Fibroblast of villous mesenchyme (primary cell): ENCODE measurements around the gene PTGES3L. TPM values are rescaled to one million over a fixed set of nuclear protein-coding genes. Genes with fewer than 3 reads are reported as not detected.
"Not testable (repeated sequence)": the region's sequence is repeated elsewhere in the genome, so short reads cannot be mapped to it uniquely, and the experiment has no call there.

Experiments used
- DNase-seq: peaks from one replicate; pipeline ENCODE4 v3.0.0-alpha.2; 2010; ENCODE audit warnings: low read depth
- H3K4me3 ChIP-seq: 2 replicates; pipeline ENCODE4 v1.5.1; 2011; ENCODE audit warnings: low read depth, mild to moderate bottlenecking, low read length
- CTCF ChIP-seq: IDR thresholded peaks from 2 replicates; pipeline ENCODE4 v1.5.1; 2012; ENCODE audit warnings: low read depth, mild to moderate bottlenecking, low read length; ENCODE audit not compliant: insufficient read depth
- total RNA-seq: library from RNA; depleted of rRNA; stranded (reverse); fragments of >200 nt; gene quantifications from 2 replicates; pipeline ENCODE4 v1.2.3, GENCODE V29; 2012

Gene PTGES3L
- total RNA-seq, 1 donor, result 1.3 TPM

- DNase-seq, result no peak
- H3K4me3 ChIP-seq, result no peak overlapping the region
- no peak for TF ChIP-seq CTCF
These were observed 32.0 kb upstream of the PTGES3L start for GRCh38 chr17:43011728-43012472.

GRCh38 chr17:43010667-43011308, 30.9 kb upstream of the PTGES3L start:
- no peak for DNase-seq
- no peak for TF ChIP-seq CTCF
- no peak overlapping the region for H3K4me3 ChIP-seq

- peak; percentile 92 for DNase-seq
- TF ChIP-seq CTCF, result peak; percentile 33
- peak within 1 kb of the TSS; percentile 82 for H3K4me3 ChIP-seq
These were observed 27.0 kb upstream of the PTGES3L start, which contains the start of gene IFI35 for GRCh38 chr17:43006639-43007551. TSS of gene IFI35 (plus strand) at chr17:43006784. CDS start at chr17:43006948, 164 bp downstream.

GRCh38 chr17:43003542-43004172, 23.8 kb upstream of the PTGES3L start:
- DNase-seq, result no peak
- H3K4me3 ChIP-seq, result no peak overlapping the region
- TF ChIP-seq CTCF, result no peak

GRCh38 chr17:43000894-43001293, 21.0 kb upstream of the PTGES3L start:
- not testable (repeated sequence) for DNase-seq, H3K4me3 ChIP-seq

- DNase-seq, result no peak
- H3K4me3 ChIP-seq, result peak overlapping the region; percentile 95
- TF ChIP-seq CTCF, result no peak
These were observed 19.2 kb upstream of the PTGES3L start for GRCh38 chr17:42999003-42999525.
